Activated T-cell treated with anti-CD3 and anti-CD28 coated beads, Interleukin-2, amount 50 U/mL, for 4 hours (primary cell): Measurements from ENCODE around the gene POFUT2. TPM values are rescaled to one million over a fixed set of nuclear protein-coding genes. Genes with fewer than 3 reads are reported as not detected.

Experiments used
- ATAC-seq, 2 donors: fragments of 200-7000 bp; cut with Tn5 transposase; one replicate each; pipeline ENCODE4 v1.10.0; 2021
- DNase-seq: peaks from one replicate; pipeline ENCODE4 v3.0.0-alpha.2; 2020
- H3K27me3 Mint-ChIP-seq: one replicate; pipeline ENCODE4 v1.8.0; 2021; ENCODE audit warnings: low read depth, mixed read lengths
- H3K36me3 Mint-ChIP-seq: one replicate; pipeline ENCODE4 v1.8.0; 2022; ENCODE audit warnings: mixed read lengths; ENCODE audit not compliant: insufficient read depth
- H3K4me1 Mint-ChIP-seq: one replicate; pipeline ENCODE4 v1.8.0; 2021; ENCODE audit warnings: low read depth, mixed read lengths
- H3K4me3 Mint-ChIP-seq: one replicate; pipeline ENCODE4 v1.8.0; 2021; ENCODE audit warnings: mild to moderate bottlenecking, moderate library complexity, mixed read lengths
- H3K9me3 Mint-ChIP-seq: one replicate; pipeline ENCODE4 v1.8.0; 2021; ENCODE audit warnings: mixed read lengths
- total RNA-seq, 3 donors: library from RNA; stranded (reverse); gene quantifications; one replicate each; pipeline ENCODE4 v1.2.1, GENCODE V29; 2021

Gene POFUT2
- total RNA-seq, 3 donors from 2014 or later: 14.4 to 17.1 (median 15.1) TPM

- H3K9me3 Mint-ChIP-seq: no peaks in the 10 kb centered on the region
- peaks cover 31% of the 10 kb centered on the region for H3K4me1 Mint-ChIP-seq
- DNase-seq (no peak), ATAC-seq (no peak)
- no peak overlapping the region for H3K4me3 Mint-ChIP-seq
- no peaks in the 10 kb centered on the region for H3K27me3 Mint-ChIP-seq
- peaks cover under 1% of the 10 kb centered on the region for H3K36me3 Mint-ChIP-seq
Observed at GRCh38 chr21:45301521-45302081, 13.9 kb upstream of the POFUT2 start.

- peaks cover 4% of the 10 kb centered on the region for H3K36me3 Mint-ChIP-seq
- no peak for DNase-seq
- H3K4me1 Mint-ChIP-seq: peaks cover 29% of the 10 kb centered on the region
- H3K9me3 Mint-ChIP-seq: no peaks in the 10 kb centered on the region
- no peak overlapping the region for H3K4me3 Mint-ChIP-seq
- no peak for ATAC-seq
- no peaks in the 10 kb centered on the region for H3K27me3 Mint-ChIP-seq
Observed at GRCh38 chr21:45300786-45301520, 13.3 kb upstream of the POFUT2 start.

GRCh38 chr21:45299864-45300785, 12.4 kb upstream of the POFUT2 start:
- ATAC-seq (no peak), DNase-seq (no peak)
- H3K4me3 Mint-ChIP-seq: no peak overlapping the region
- H3K9me3 Mint-ChIP-seq: no peaks in the 10 kb centered on the region
- no peaks in the 10 kb centered on the region for H3K27me3 Mint-ChIP-seq
- peaks cover 23% of the 10 kb centered on the region for H3K4me1 Mint-ChIP-seq
- H3K36me3 Mint-ChIP-seq: peaks cover 4% of the 10 kb centered on the region

GRCh38 chr21:45299026-45299863, 11.6 kb upstream of the POFUT2 start:
- H3K4me1 Mint-ChIP-seq: peaks cover 18% of the 10 kb centered on the region
- ATAC-seq: no peak
- no peak for DNase-seq

GRCh38 chr21:45297869-45298268, 10.2 kb upstream of the POFUT2 start:
- H3K9me3 Mint-ChIP-seq: no peaks in the 10 kb centered on the region
- H3K4me1 Mint-ChIP-seq: peaks cover 18% of the 10 kb centered on the region
- ATAC-seq: no peak
- DNase-seq: no peak
- peaks cover 4% of the 10 kb centered on the region for H3K36me3 Mint-ChIP-seq
- no peak overlapping the region for H3K4me3 Mint-ChIP-seq
- peaks cover 2% of the 10 kb centered on the region for H3K27me3 Mint-ChIP-seq

More at GRCh38 chr21:45299026-45299863, 11.6 kb upstream of the POFUT2 start:
- H3K9me3 Mint-ChIP-seq: no peaks in the 10 kb centered on the region
- H3K27me3 Mint-ChIP-seq: peaks cover 2% of the 10 kb centered on the region
- peaks cover 4% of the 10 kb centered on the region for H3K36me3 Mint-ChIP-seq
- H3K4me3 Mint-ChIP-seq: no peak overlapping the region

GRCh38 chr21:45297329-45297728, 9.6 kb upstream of the POFUT2 start:
- Mint-ChIP-seq H3K4me3 (no peak overlapping the region), H3K27me3 (peaks cover 2% of the 10 kb centered on the region), H3K4me1 (peaks cover 21% of the 10 kb centered on the region), H3K9me3 (no peaks in the 10 kb centered on the region), H3K36me3 (peaks cover 4% of the 10 kb centered on the region)
- ATAC-seq: no peak
- no peak for DNase-seq

GRCh38 chr21:45296638-45297037, 8.9 kb upstream of the POFUT2 start:
- H3K4me1 Mint-ChIP-seq: peaks cover 20% of the 10 kb centered on the region
- H3K4me3 Mint-ChIP-seq: no peak overlapping the region
- peaks cover 4% of the 10 kb centered on the region for H3K36me3 Mint-ChIP-seq
- no peak for DNase-seq
- no peaks in the 10 kb centered on the region for H3K9me3 Mint-ChIP-seq
- ATAC-seq: no peak
- H3K27me3 Mint-ChIP-seq: peaks cover 2% of the 10 kb centered on the region

GRCh38 chr21:45295576-45296365, 8.1 kb upstream of the POFUT2 start:
- peaks cover 2% of the 10 kb centered on the region for H3K27me3 Mint-ChIP-seq
- peaks cover 4% of the 10 kb centered on the region for H3K36me3 Mint-ChIP-seq
- no peaks in the 10 kb centered on the region for H3K9me3 Mint-ChIP-seq
- peaks cover 22% of the 10 kb centered on the region for H3K4me1 Mint-ChIP-seq
- H3K4me3 Mint-ChIP-seq: no peak overlapping the region
- DNase-seq: no peak
- no peak for ATAC-seq

GRCh38 chr21:45294509-45295291, 7.0 kb upstream of the POFUT2 start:
- DNase-seq (no peak), ATAC-seq (no peak)
- Mint-ChIP-seq H3K27me3 (peaks cover 2% of the 10 kb centered on the region), H3K4me1 (peaks cover 22% of the 10 kb centered on the region), H3K9me3 (no peaks in the 10 kb centered on the region), H3K36me3 (peaks cover 4% of the 10 kb centered on the region), H3K4me3 (no peak overlapping the region)

GRCh38 chr21:45293726-45294401, 6.2 kb upstream of the POFUT2 start:
- peaks cover 4% of the 10 kb centered on the region for H3K36me3 Mint-ChIP-seq
- ATAC-seq (no peak), DNase-seq (no peak)
- H3K9me3 Mint-ChIP-seq: no peaks in the 10 kb centered on the region
- H3K4me1 Mint-ChIP-seq: peaks cover 26% of the 10 kb centered on the region
- peaks cover 2% of the 10 kb centered on the region for H3K27me3 Mint-ChIP-seq
- no peak overlapping the region for H3K4me3 Mint-ChIP-seq

GRCh38 chr21:45293220-45293725, 5.6 kb upstream of the POFUT2 start:
- no peak for ATAC-seq
- H3K9me3 Mint-ChIP-seq: no peaks in the 10 kb centered on the region
- H3K4me1 Mint-ChIP-seq: peaks cover 24% of the 10 kb centered on the region
- H3K4me3 Mint-ChIP-seq: no peak overlapping the region
- peaks cover 4% of the 10 kb centered on the region for H3K36me3 Mint-ChIP-seq
- H3K27me3 Mint-ChIP-seq: peaks cover 2% of the 10 kb centered on the region
- DNase-seq: no peak
